ENCODE results near the gene VSTM4.

Gene VSTM4

DNA sequence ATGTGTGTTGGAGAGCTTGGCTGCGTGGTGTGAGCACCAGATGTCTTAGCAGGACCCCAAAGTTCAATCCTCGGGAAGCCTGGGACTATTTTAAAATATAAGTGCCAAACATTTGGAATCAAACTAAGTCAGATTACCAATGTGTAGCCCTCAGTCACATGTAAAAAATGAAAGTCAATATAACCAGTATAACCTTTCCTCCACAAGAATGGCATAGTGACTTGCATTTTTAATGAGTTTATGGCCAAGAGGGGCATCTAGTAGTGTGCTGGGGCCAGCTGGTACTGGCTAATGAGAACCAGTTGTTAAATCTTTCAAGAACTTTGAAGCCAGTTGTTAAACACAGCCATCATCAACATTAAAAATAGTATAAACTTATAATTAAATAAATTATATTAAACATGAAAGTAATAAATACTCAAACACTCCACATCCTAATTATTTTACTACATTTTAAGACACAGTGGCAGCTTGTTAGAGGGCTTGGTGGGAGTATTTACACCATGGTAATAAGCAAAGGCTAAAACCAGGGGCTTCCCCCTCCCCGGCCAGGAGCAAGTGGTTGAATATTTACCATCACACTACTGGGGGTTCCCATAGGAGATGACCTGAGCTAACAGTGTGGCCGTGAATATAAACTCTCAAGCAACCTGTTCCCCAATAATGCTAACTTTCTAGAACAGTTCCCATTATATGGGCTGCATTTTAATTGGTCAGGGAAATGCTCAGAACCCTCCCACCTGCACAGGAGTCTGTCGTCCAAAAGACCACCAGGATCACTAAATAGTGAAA, 26.4 kb upstream of the VSTM4 start:
- DNase-seq (ENCODE audit: low read depth): no peak

GRCh38 chr10:49140304-49141177, 25.2 kb upstream of the VSTM4 start:
- DNase-seq (ENCODE audit: low read depth): no peak

- DNase-seq (ENCODE audit: low read depth): no peak
These were observed 24.5 kb upstream of the VSTM4 start for GRCh38 chr10:49139846-49140195.

- no peak for DNase-seq (ENCODE audit: low read depth)
These were observed 23.9 kb upstream of the VSTM4 start for GRCh38 chr10:49139028-49139845.

GRCh38 chr10:49138361-49138891, 23.1 kb upstream of the VSTM4 start:
- no peak for DNase-seq (ENCODE audit: low read depth)

GRCh38 chr10:49136525-49136924, 21.2 kb upstream of the VSTM4 start:
- no peak for DNase-seq (ENCODE audit: low read depth)

DNA sequence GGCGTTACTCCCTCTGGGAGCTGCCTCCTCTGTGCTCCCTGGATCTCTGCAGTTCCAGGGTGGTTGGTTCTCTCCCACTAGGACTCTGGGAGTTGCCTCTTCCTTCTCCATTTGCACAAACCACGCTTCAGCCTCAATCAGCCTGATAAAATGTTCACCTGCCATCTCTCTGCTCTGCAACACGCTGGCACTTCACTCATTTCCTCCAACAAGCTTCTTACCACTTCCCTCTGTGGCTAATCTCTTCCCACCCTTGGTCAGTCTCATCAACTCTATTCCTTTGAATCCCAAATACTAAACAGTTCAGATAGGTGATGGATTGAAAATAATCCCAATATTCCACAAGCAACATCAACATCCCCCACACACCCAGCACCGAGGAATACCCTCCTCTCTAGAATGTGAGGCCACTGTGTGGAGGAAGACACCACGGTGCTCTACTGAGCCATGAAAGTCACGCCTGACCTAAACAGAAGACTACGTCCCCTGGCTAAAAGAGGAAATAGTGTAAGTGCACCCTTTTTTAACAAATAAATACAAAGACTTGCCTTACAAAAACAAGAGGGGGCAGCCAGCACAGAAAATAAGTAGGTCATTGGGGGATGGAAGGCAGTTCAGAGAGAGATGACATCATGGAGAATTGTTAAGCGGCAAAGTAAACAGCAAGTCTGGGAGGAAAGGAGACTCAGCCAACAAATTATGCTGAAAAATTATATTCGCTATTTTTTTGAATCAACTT, 20.4 kb upstream of the VSTM4 start:
- DNase-seq (ENCODE audit: low read depth): no peak

- no peak for DNase-seq (ENCODE audit: low read depth)
These were observed 19.0 kb upstream of the VSTM4 start for GRCh38 chr10:49134327-49134726.

DNA sequence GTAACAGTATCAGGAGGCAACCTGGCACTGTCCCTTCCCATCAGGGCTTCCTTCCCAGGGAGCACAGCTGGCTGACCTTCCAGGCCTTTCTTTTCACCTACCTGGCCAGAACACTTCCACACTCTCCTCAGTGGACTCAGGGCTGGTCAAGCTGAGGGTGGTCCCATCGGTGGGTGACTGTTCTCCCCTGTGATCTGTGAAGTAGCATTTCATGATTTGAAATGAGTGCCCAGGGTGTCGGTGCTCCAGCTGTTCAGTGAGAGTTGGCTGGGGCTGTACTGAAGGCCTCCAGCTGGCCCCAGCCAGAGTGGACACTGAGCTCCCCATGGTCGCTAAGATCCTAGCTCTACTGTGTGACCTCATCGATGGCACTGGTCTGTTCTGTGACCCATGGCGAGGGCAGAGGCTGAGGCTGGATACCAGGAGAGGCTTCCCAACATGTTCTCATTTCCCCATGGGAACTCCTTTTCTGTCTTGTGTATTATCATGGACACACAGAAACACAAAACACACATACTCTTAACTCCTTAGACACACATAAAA, 18.5 kb upstream of the VSTM4 start, which contains the start of gene FAM170B:
Gene FAM170B (minus strand): TSS at position 316 of the 543 bp plus-strand sequence. CDS start 103 bp downstream, at position 213.
- no peak for DNase-seq (ENCODE audit: low read depth)

GRCh38 chr10:49132362-49132737, 17.0 kb upstream of the VSTM4 start:
- no peak for DNase-seq (ENCODE audit: low read depth)

DNA sequence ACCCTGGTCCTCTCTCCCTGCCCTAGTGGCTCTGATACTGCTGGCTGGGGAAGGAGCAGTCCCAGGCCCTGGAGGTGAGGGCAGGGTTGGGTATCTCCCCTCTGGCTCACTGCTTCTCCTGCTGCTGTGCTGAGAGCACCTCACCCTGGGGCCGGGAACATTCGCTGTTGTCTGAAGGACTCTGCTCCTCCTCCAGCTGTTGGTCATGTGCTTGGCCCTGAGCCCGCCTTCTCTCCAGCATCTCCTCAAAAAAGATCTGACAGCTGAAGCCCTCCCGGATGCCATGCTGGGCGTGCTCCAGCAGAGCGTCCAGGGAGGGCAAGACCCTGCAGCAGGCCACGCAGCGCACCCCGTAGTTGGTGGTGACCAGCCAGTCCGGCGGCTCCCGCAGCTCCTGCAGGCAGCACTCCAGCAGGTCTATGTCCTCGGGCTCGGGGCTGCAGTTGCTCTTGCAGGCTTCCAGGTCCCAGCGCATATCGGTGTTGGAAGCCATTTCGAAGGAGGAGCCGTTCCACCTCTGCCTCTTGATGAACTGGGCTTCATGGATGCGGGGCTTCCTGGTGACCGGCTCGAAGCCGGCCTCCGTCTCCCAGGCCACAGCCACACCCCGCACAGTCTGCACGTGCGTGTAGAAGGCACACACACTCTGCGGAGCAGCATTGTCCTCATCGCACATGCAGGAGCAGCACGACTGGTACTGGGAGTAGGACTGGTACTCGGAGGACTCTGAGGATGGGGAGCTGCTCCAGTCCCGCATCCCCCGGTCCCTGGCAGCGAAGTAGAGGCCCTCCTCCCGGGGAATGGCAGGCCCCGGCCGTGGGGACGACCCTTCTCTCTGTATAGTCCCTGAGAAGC, 16.4 kb upstream of the VSTM4 start:
- no peak for DNase-seq (ENCODE audit: low read depth)

DNA sequence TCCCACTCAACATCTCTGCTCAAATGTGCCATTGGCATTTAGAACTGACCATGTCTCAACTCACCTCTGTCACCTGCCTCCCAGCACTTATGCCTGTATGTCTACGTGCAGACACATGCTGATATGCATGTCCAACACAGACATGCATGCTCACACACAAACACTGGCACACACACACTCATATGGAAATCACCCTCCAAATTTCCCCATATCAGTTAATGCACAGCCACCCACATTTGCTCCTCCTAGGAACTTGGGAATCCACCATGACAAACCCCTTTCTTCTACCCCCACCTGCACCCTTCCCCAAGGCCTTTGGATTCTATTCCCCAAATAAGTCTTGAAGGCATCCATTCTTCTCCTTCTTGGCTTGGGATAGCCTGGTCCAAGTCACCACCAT, 14.1 kb upstream of the VSTM4 start:
- DNase-seq (ENCODE audit: low read depth): no peak

DNA sequence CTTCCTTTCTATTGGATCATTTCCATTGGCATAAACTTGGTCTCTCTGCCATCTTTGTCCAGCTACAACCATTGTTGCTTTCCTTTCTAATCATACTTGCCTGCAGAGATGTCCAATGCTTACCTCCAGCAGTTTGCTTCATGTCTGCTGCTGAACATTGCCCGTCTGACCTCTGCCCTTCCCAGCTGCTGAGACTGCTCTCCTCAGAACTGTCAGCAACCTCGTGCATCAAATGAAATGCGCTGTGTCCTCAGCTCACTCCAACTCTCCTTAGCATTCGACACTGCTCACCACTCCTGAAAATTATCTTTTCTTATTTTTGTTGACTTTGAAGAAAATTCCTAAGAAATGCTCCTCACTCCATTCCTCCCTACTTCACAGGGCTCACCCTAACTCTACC, 13.5 kb upstream of the VSTM4 start:
- no peak for DNase-seq (ENCODE audit: low read depth)

DNA sequence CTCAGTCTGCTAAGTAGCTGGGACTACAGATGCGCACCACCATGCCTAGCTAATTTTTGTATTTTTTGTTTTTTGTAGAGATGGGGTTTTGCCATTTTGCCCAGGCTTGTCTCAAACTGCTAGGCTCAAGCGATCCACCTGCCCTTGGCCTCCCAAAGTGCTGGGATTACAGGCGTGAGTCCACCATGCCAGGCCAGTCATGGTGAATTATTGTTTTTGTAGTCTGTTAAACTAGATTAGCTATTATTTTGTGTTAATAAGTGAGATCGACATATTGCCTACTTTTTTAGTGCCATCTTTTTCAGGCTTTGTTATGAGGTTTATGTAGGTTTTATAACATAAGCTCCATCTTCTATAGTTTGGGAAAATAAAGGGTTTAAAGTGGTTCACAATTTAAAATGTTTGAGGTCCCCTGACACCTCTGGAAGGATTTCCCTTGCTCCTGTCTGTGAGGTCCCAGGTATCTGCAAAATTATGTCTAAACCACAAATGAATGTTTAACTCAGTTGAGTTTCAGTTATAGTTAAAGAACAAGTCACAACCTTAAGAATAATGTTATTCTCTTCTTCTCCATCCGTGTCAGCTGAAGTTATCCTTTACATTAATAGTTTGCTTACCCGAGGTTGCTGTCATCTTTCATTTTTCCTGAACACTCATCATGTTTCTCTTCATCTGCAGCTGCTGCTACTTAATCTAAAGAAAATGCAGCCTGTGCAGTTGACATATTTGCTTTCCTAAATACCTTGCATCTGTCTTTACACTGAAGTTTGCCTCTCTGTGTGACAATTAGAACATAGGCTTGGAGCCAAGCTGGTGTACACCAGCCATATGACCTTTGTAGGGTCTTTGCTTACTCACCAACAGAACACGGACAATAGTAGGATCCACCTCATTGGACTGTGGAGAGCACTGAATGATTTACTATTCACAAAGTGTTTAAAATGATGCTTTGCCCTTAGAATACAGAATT, 8.9 kb upstream of the VSTM4 start:
- DNase-seq (ENCODE audit: low read depth): no peak

DNA sequence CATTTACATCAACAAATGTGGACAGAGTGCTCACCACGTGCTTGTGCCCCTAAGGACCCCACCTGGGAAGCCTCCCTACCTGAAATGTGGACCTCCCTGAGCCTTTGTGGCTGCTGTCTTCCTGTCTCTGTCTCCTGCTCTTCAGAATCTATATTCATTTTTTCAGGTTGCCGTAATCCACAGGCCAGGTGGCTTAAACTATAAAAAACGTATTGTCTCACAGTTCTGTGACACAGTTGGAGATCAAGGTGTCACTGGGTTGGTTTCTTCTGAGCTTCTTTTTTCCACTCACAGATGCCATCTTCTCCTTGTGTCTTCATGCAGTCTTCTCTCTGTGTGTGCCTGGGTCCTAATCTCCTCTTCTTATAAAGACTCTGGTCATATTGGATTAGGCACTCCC, 5.6 kb upstream of the VSTM4 start:
- DNase-seq (ENCODE audit: low read depth): no peak

- DNase-seq (ENCODE audit: low read depth): no peak
These were observed 4.4 kb upstream of the VSTM4 start for GRCh38 chr10:49119746-49120145.

- no peak for DNase-seq (ENCODE audit: low read depth)
These were observed 3.2 kb upstream of the VSTM4 start for GRCh38 chr10:49118430-49119074.

- DNase-seq (ENCODE audit: low read depth): no peak
These were observed 2.2 kb upstream of the VSTM4 start for GRCh38 chr10:49117376-49118070.
